Caco-2 (cell line): ENCODE data around the gene MYT1. TPM values are rescaled to one million over a fixed set of nuclear protein-coding genes. Genes with fewer than 3 reads are reported as not detected.
"Not testable (repeated sequence)": the region's sequence is repeated elsewhere in the genome, so short reads cannot be mapped to it uniquely, and the experiment has no call there.

Source experiments
- BruUV-seq: library from RNA; stranded (reverse); fragments of 400-500 nt; replicated peaks from 2 replicates; lab custom pipeline; 2021; lab: Mats Ljungman, UMichigan
- CTCF ChIA-PET: fragments of 300-600 bp; sonication (Branson Sonifier 250); formaldehyde crosslinking; loops from one replicate; lab custom pipeline; 2022; ENCODE audit warnings: antibody characterized with exemption; lab: Charles Lee
- POLR2A ChIA-PET: fragments of 300-600 bp; sonication (Branson Sonifier 250); formaldehyde crosslinking; loops from one replicate; lab custom pipeline; 2022; ENCODE audit warnings: antibody characterized with exemption; lab: Charles Lee
- DNase-seq, 2 experiments: peaks; one replicate each; pipeline versions ENCODE4 v3.0.0 to v3.0.0-alpha.2; 2020 to 2022
- H3K27me3 ChIP-seq: replicated peaks from 2 replicates; pipeline ENCODE4 v1.6.0; 2011; ENCODE audit warnings: low read length; ENCODE audit not compliant: control insufficient read depth, insufficient read depth
- H3K36me3 ChIP-seq: 2 replicates; pipeline ENCODE4 v1.5.1; 2011; ENCODE audit warnings: low read length; ENCODE audit not compliant: control insufficient read depth, insufficient read depth
- H3K4me1 ChIP-seq: fragments of 250-450 bp; sonication (Bioruptor Pico); 2 replicates; pipeline ENCODE4 v1.5.1; 2020; ENCODE audit warnings: mild to moderate bottlenecking
- H3K4me3 ChIP-seq: 2 replicates; pipeline ENCODE4 v1.5.1; 2011; ENCODE audit warnings: low read depth, mild to moderate bottlenecking, control low read depth, low read length
- H3K9me3 ChIP-seq: fragments of 250-450 bp; sonication (Bioruptor Pico); 2 replicates; pipeline ENCODE4 v1.5.1; 2020; ENCODE audit warnings: mild to moderate bottlenecking, moderate library complexity
- H3K27ac Mint-ChIP-seq: one replicate; pipeline ENCODE4 v1.8.0; 2022; ENCODE audit warnings: mixed read lengths; ENCODE audit not compliant: unreplicated experiment
- H3K27me3 Mint-ChIP-seq: one replicate; pipeline ENCODE4 v1.8.0; 2022; ENCODE audit warnings: mixed read lengths; ENCODE audit not compliant: insufficient read depth, unreplicated experiment
- H3K36me3 Mint-ChIP-seq: one replicate; pipeline ENCODE4 v1.8.0; 2022; ENCODE audit warnings: mild to moderate bottlenecking, mixed read lengths; ENCODE audit not compliant: insufficient read depth, unreplicated experiment
- H3K4me1 Mint-ChIP-seq: one replicate; pipeline ENCODE4 v1.8.0; 2022; ENCODE audit warnings: low read depth, mixed read lengths; ENCODE audit not compliant: unreplicated experiment
- H3K4me3 Mint-ChIP-seq: one replicate; pipeline ENCODE4 v1.8.0; 2022; ENCODE audit warnings: mild to moderate bottlenecking, moderate library complexity, mixed read lengths; ENCODE audit not compliant: unreplicated experiment
- H3K9me3 Mint-ChIP-seq: one replicate; pipeline ENCODE4 v1.8.0; 2022; ENCODE audit warnings: mixed read lengths; ENCODE audit not compliant: unreplicated experiment
- intact Hi-C: fragments of 100-400 bp; cut with micrococcal nuclease; formaldehyde crosslinking; loops from one replicate; pipeline ENCODE4 v1.10.0; 2022; ENCODE audit not compliant: unreplicated experiment
- total RNA-seq: library from RNA; stranded (reverse); gene quantifications from 2 replicates; pipeline ENCODE4 v1.2.3, GENCODE V29; 2022
- TF ChIP-seq, protein P1 (sequence below), 2 experiments: fragments of 200-600 bp in 1 of 2; IDR thresholded peaks; 1 replicate in 1 of 2; 2 replicates in 1 of 2; pipeline versions ENCODE4 v1.5.1 to v1.8.0; 2011 to 2022; ENCODE audit warnings: antibody characterized with exemption in 1 of 2, control low read depth in 1 of 2, inconsistent platforms in 1 of 2, low read depth in 1 of 2, low read length in 1 of 2, mild to moderate bottlenecking in 1 of 2, moderate library complexity in 1 of 2; ENCODE audit not compliant: insufficient read depth in 1 of 2, severe bottlenecking in 1 of 2, unreplicated experiment in 1 of 2

MYT1 gene
- total RNA-seq, 1 experiment from 2014 or later: 0.25 TPM

DNA sequence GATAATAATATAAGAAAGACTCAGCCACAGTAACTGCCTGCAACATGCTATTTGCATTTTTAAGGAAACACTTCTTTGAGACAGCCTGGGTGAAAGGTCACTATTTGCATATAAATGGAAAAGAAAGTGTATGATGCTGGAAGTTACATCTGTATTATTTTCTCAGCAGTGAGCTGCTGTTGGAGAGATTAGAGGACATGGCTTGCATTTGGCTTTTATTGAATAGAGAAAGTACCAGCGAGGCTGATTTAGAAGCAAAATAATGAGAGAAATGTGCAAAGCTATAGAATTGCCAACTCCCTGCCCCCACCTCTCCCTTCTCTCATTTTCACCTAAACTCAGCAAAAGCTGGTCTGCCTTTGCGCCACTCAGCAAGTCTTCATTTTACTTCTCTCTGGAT, 12.7 kb downstream of the MYT1 start:
- Mint-ChIP-seq H3K4me3 (no peak overlapping the region), H3K36me3 (no peaks in the 10 kb centered on the region), H3K27ac (no peak overlapping the region), H3K9me3 (peaks cover 13% of the 10 kb centered on the region), H3K4me1 (no peaks in the 10 kb centered on the region), H3K27me3 (peaks cover 20% of the 10 kb centered on the region)
- TF ChIP-seq, protein P1, sequence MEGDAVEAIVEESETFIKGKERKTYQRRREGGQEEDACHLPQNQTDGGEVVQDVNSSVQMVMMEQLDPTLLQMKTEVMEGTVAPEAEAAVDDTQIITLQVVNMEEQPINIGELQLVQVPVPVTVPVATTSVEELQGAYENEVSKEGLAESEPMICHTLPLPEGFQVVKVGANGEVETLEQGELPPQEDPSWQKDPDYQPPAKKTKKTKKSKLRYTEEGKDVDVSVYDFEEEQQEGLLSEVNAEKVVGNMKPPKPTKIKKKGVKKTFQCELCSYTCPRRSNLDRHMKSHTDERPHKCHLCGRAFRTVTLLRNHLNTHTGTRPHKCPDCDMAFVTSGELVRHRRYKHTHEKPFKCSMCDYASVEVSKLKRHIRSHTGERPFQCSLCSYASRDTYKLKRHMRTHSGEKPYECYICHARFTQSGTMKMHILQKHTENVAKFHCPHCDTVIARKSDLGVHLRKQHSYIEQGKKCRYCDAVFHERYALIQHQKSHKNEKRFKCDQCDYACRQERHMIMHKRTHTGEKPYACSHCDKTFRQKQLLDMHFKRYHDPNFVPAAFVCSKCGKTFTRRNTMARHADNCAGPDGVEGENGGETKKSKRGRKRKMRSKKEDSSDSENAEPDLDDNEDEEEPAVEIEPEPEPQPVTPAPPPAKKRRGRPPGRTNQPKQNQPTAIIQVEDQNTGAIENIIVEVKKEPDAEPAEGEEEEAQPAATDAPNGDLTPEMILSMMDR (IDR thresholded peaks at IDR 0.05; ENCODE audit: insufficient read depth in 1 of 2, low read depth in 1 of 2, low read length in 1 of 2, severe bottlenecking in 1 of 2, unreplicated experiment in 1 of 2): no peak
- H3K9me3 ChIP-seq: 0 out of 2 replicates have a peak, but pooled peaks cover 10% of the 10 kb centered on the region
- intact Hi-C loops: no loop called here
- ChIA-PET CTCF (no interaction called here), POLR2A (no interaction called here)
- peaks cover 5% of the 10 kb centered on the region; the same call in 1 of the 2 replicates for H3K27me3 ChIP-seq
- DNase-seq: no peak
- no peaks in the 10 kb centered on the region for H3K4me1 ChIP-seq
- H3K36me3 ChIP-seq: no peaks in the 10 kb centered on the region
- no TSS peak for BruUV-seq
- H3K4me3 ChIP-seq: no peak overlapping the region

DNA sequence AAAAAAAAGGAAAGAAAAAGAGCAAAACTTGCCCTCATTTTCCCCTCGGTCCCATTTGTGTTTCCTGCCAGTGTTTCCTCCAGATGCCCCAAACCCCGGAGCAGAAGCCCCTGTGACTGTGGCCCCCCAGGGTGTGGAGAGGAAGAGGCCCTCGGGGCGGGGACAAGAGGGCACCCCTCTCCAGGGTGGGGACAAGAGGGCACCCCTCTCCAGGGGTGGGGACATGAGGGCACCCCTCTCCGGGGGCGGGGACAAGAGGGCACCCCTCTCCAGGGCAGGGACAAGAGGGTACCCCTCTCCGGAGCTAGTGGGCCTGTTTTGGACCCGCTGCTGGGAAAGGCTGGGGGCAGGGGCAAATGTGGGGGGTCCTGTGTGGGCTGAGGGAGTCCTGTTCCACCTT, 13.1 kb downstream of the MYT1 start:
- Mint-ChIP-seq H3K27ac (no peak overlapping the region), H3K4me1 (no peaks in the 10 kb centered on the region), H3K9me3 (peaks cover 13% of the 10 kb centered on the region), H3K36me3 (no peaks in the 10 kb centered on the region), H3K27me3 (peaks cover 20% of the 10 kb centered on the region), H3K4me3 (no peak overlapping the region)
- Histone ChIP-seq H3K27me3 (peaks cover 4% of the 10 kb centered on the region; the same call in 1 of the 2 replicates), H3K4me1 (no peaks in the 10 kb centered on the region), H3K4me3 (no peak overlapping the region), H3K36me3 (no peaks in the 10 kb centered on the region), H3K9me3 (0 out of 2 replicates have a peak, but pooled peaks cover 10% of the 10 kb centered on the region)
- ChIA-PET CTCF (no interaction called here), POLR2A (no interaction called here)
- no peak for DNase-seq
- intact Hi-C loops: no loop called here
- BruUV-seq: no TSS peak
- TF ChIP-seq, protein P1 (IDR thresholded peaks at IDR 0.05; ENCODE audit: insufficient read depth in 1 of 2, low read depth in 1 of 2, low read length in 1 of 2, severe bottlenecking in 1 of 2, unreplicated experiment in 1 of 2): no peak

DNA sequence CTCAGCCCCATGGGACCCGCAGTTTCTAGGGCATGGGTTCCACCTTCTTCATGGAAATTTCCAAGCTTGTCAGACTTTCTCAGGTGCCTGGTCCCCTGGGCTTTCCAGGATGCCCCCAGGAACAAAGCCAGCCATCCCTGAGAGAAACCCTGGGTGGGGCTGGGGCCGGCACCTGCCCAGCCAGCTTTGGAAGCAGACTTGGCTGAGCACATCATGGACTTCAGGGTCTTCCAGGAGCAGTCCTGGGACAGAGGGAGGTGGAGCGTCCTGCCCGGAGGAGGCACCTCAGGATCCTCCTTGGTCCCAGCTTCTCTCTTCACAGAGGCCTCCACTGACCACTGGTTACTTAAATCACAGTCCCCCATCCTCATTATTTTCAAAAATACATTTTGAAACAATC, 13.5 kb downstream of the MYT1 start:
- H3K27ac Mint-ChIP-seq: no peak overlapping the region
- no peaks in the 10 kb centered on the region for H3K36me3 Mint-ChIP-seq
- H3K9me3 Mint-ChIP-seq: peaks cover 13% of the 10 kb centered on the region
- Histone ChIP-seq H3K9me3 (0 out of 2 replicates have a peak, but pooled peaks cover 10% of the 10 kb centered on the region), H3K4me3 (no peak overlapping the region), H3K27me3 (peaks cover 3% of the 10 kb centered on the region; the same call in 1 of the 2 replicates), H3K4me1 (no peaks in the 10 kb centered on the region), H3K36me3 (no peaks in the 10 kb centered on the region)
- no peaks in the 10 kb centered on the region for H3K4me1 Mint-ChIP-seq
- DNase-seq: peak in 1 of 2 experiments; percentile 27
- H3K4me3 Mint-ChIP-seq: no peak overlapping the region
- BruUV-seq: no TSS peak
- intact Hi-C loops: no loop called here
- peaks cover 20% of the 10 kb centered on the region for H3K27me3 Mint-ChIP-seq
- ChIA-PET CTCF (no interaction called here), POLR2A (no interaction called here)
- TF ChIP-seq, protein P1 (IDR thresholded peaks at IDR 0.05; ENCODE audit: insufficient read depth in 1 of 2, low read depth in 1 of 2, low read length in 1 of 2, severe bottlenecking in 1 of 2, unreplicated experiment in 1 of 2): no peak

GRCh38 chr20:64178925-64179324, 14.7 kb downstream of the MYT1 start:
- H3K4me3 ChIP-seq, CTCF ChIA-PET, H3K36me3 Mint-ChIP-seq, H3K4me1 Mint-ChIP-seq, H3K36me3 ChIP-seq, intact Hi-C loops, BruUV-seq, H3K4me1 ChIP-seq, POLR2A ChIA-PET, H3K27me3 ChIP-seq, H3K27ac Mint-ChIP-seq, H3K4me3 Mint-ChIP-seq, DNase-seq: not testable (repeated sequence)
- peaks cover 14% of the 10 kb centered on the region for H3K27me3 Mint-ChIP-seq
- H3K9me3 ChIP-seq: peaks cover 13% of the 10 kb centered on the region; the same call in 1 of the 2 replicates
- H3K9me3 Mint-ChIP-seq: peaks cover 13% of the 10 kb centered on the region
